ENCODE results near the gene MAPKAP1. TPM values are rescaled to one million over a fixed set of nuclear protein-coding genes. Genes with fewer than 3 reads are reported as not detected.

Gene MAPKAP1
- total RNA-seq, 1 donor from 2014 or later, result 49.6 TPM

- Histone ChIP-seq H3K9me3 (no peaks in the 10 kb centered on the region), H3K27ac (no peak overlapping the region), H3K36me3 (no peaks in the 10 kb centered on the region), H3K27me3 (no peaks in the 10 kb centered on the region), H3K4me1 (no peaks in the 10 kb centered on the region), H3K4me3 (no peak overlapping the region)
- no peak for DNase-seq (ENCODE audit: low spot score in 2 of 2)
- TF ChIP-seq, protein P1, sequence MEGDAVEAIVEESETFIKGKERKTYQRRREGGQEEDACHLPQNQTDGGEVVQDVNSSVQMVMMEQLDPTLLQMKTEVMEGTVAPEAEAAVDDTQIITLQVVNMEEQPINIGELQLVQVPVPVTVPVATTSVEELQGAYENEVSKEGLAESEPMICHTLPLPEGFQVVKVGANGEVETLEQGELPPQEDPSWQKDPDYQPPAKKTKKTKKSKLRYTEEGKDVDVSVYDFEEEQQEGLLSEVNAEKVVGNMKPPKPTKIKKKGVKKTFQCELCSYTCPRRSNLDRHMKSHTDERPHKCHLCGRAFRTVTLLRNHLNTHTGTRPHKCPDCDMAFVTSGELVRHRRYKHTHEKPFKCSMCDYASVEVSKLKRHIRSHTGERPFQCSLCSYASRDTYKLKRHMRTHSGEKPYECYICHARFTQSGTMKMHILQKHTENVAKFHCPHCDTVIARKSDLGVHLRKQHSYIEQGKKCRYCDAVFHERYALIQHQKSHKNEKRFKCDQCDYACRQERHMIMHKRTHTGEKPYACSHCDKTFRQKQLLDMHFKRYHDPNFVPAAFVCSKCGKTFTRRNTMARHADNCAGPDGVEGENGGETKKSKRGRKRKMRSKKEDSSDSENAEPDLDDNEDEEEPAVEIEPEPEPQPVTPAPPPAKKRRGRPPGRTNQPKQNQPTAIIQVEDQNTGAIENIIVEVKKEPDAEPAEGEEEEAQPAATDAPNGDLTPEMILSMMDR (IDR thresholded peaks at IDR 0.05), result no peak
- intact Hi-C loops (cut with DNase I), result no loop called here
These were observed 97.3 kb downstream of the MAPKAP1 start for GRCh38 chr9:125609744-125610143.

- Histone ChIP-seq H3K27me3 (no peaks in the 10 kb centered on the region), H3K36me3 (no peaks in the 10 kb centered on the region), H3K9me3 (no peaks in the 10 kb centered on the region), H3K4me3 (no peak overlapping the region), H3K4me1 (no peaks in the 10 kb centered on the region), H3K27ac (no peak overlapping the region)
- DNase-seq (ENCODE audit: low spot score in 2 of 2), result no peak
- intact Hi-C loops (cut with DNase I), result no loop called here
- TF ChIP-seq, protein P1 (IDR thresholded peaks at IDR 0.05), result no peak
These were observed 98.4 kb downstream of the MAPKAP1 start for GRCh38 chr9:125608489-125609224.

DNA sequence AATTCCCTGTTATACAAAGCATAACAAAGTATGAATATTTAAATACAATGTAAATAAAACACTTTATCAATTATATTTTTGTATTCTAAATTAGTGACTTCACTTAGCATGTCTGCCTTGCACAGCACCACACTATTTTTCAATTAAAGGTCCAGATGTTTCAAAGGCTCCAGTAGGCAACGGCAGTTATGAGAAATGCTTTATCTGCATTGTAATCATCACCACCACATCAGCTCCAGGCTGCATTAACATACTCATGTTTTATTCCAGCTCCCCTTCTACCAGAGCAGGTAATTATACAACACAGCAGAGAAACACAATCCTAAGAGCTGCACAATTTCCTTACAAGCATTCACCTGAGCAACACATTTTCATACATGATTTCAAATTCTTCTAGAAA, 102.8 kb downstream of the MAPKAP1 start:
- Histone ChIP-seq H3K4me1 (no peaks in the 10 kb centered on the region), H3K36me3 (no peaks in the 10 kb centered on the region), H3K9me3 (no peaks in the 10 kb centered on the region), H3K4me3 (no peak overlapping the region), H3K27me3 (no peaks in the 10 kb centered on the region), H3K27ac (no peak overlapping the region)
- no peak for DNase-seq (ENCODE audit: low spot score in 2 of 2)
- intact Hi-C loops (cut with DNase I), result no loop called here
- TF ChIP-seq, protein P1 (IDR thresholded peaks at IDR 0.05), result no peak

DNA sequence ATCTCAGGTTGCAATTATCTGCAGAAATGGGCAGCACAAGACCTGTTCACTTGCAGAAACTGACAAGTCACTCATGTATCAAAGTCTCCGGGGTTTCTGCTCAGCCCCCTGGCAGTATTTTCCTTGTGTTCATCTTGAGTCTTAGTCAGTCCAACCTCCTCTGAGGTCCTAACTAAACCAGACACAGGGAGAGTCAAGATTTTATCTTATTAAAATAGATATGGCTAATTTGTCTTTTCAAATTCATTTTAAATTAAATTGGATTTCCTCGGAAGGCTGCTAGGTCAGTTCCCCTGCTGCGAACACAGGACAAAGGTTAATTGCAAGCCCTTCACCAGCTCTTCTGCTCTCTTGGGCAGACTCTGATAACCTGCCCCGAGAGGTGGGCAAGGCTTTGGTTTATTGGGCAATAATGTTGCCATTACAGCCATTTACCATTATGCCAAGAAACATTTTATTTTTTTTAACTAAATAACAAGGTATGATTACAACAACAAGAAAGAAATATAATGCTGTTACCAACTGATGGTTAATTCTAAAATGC, 103.5 kb downstream of the MAPKAP1 start:
- Histone ChIP-seq H3K9me3 (no peaks in the 10 kb centered on the region), H3K27ac (no peak overlapping the region), H3K4me3 (no peak overlapping the region), H3K4me1 (no peaks in the 10 kb centered on the region), H3K27me3 (no peaks in the 10 kb centered on the region), H3K36me3 (no peaks in the 10 kb centered on the region)
- intact Hi-C loops (cut with DNase I), result no loop called here
- DNase-seq (ENCODE audit: low spot score in 2 of 2), result no peak
- TF ChIP-seq, protein P1 (IDR thresholded peaks at IDR 0.05), result no peak

GRCh38 chr9:125601961-125602360, 105.0 kb downstream of the MAPKAP1 start:
- Histone ChIP-seq H3K4me3 (no peak overlapping the region), H3K4me1 (no peaks in the 10 kb centered on the region), H3K27me3 (no peaks in the 10 kb centered on the region), H3K36me3 (no peaks in the 10 kb centered on the region), H3K27ac (no peak overlapping the region), H3K9me3 (no peaks in the 10 kb centered on the region)
- TF ChIP-seq, protein P1 (IDR thresholded peaks at IDR 0.05), result no peak
- DNase-seq (ENCODE audit: low spot score in 2 of 2), result no peak
- intact Hi-C loops (cut with DNase I), result no loop called here

All from ascending aorta (tissue), 2 donors.